ENCODE results near the gene SND1.

DNA sequence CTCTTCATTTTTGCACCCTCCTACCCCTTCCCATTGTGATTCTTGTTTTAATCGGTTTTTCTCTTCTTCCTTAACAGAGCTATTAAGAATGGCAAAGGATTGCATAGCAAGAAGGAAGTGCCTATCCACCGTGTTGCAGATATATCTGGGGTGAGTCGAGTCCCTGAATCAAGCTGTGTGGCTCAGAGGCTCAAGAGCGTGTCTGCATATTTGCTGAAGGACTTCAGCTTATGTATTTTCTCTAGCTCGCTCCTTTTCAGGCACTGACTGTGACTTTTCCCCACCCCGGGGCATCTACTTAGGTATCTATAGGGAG is 252.6 kb downstream of the SND1 start:
- no peak for TF ChIP-seq POLR2A (IDR thresholded peaks at IDR 0.05)
- TF ChIP-seq, protein P1, sequence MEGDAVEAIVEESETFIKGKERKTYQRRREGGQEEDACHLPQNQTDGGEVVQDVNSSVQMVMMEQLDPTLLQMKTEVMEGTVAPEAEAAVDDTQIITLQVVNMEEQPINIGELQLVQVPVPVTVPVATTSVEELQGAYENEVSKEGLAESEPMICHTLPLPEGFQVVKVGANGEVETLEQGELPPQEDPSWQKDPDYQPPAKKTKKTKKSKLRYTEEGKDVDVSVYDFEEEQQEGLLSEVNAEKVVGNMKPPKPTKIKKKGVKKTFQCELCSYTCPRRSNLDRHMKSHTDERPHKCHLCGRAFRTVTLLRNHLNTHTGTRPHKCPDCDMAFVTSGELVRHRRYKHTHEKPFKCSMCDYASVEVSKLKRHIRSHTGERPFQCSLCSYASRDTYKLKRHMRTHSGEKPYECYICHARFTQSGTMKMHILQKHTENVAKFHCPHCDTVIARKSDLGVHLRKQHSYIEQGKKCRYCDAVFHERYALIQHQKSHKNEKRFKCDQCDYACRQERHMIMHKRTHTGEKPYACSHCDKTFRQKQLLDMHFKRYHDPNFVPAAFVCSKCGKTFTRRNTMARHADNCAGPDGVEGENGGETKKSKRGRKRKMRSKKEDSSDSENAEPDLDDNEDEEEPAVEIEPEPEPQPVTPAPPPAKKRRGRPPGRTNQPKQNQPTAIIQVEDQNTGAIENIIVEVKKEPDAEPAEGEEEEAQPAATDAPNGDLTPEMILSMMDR (IDR thresholded peaks at IDR 0.05): no peak
- no peak for TF ChIP-seq POLR2AphosphoS5 (IDR thresholded peaks at IDR 0.05)
- no peak for TF ChIP-seq EP300 (IDR thresholded peaks at IDR 0.05; ENCODE audit: low read depth)

All from transverse colon (tissue), 4 donors.